Mesenchymal stem cell (in vitro differentiated cells and primary cell): ENCODE measurements around the gene RAD51B.
A peak's percentile ranks its signal among the peaks of the same experiment; 100 is the strongest.

Experiments
- DNase-seq: peaks from one replicate; pipeline ENCODE4 v3.0.0-alpha.2; 2013
- H2AFZ ChIP-seq: one replicate; pipeline ENCODE4 v1.6.1; 2013; ENCODE audit warnings: low read depth, mild to moderate bottlenecking, control low read depth, inconsistent platforms, low read length, moderate library complexity
- H2AK5ac ChIP-seq: 2 replicates; pipeline ENCODE4 v1.6.1; 2013; ENCODE audit warnings: low read length, moderate library complexity, mild to moderate bottlenecking, inconsistent platforms; ENCODE audit not compliant: severe bottlenecking
- H2BK120ac ChIP-seq: one replicate; pipeline ENCODE4 v1.6.1; 2013; ENCODE audit warnings: low read depth, mild to moderate bottlenecking, inconsistent platforms, low read length, moderate library complexity
- H2BK12ac ChIP-seq, 2 experiments: one replicate each; pipeline ENCODE4 v1.6.1; 2013; ENCODE audit warnings: inconsistent platforms in 2 of 2, low read length in 2 of 2, mild to moderate bottlenecking in 2 of 2, moderate library complexity in 2 of 2, control low read depth in 1 of 2
- H2BK15ac ChIP-seq: one replicate; pipeline ENCODE4 v1.6.1; 2013; ENCODE audit warnings: mild to moderate bottlenecking, low read depth, inconsistent platforms; ENCODE audit not compliant: poor library complexity, severe bottlenecking
- H2BK5ac ChIP-seq: 2 replicates; pipeline ENCODE4 v1.6.1; 2013; ENCODE audit warnings: low read depth, mild to moderate bottlenecking, low read length, control low read depth, inconsistent platforms; ENCODE audit not compliant: poor library complexity, severe bottlenecking
- H3K14ac ChIP-seq, 2 experiments: one replicate each; pipeline ENCODE4 v1.6.1; 2013; ENCODE audit warnings: inconsistent platforms in 2 of 2, low read length in 2 of 2, control low read depth in 1 of 2, mild to moderate bottlenecking in 1 of 2, moderate library complexity in 1 of 2
- H3K18ac ChIP-seq, 2 experiments: one replicate each; pipeline ENCODE4 v1.6.1; 2013; ENCODE audit warnings: inconsistent platforms in 2 of 2, low read length in 2 of 2, control low read depth in 1 of 2, low read depth in 1 of 2, mild to moderate bottlenecking in 1 of 2
- H3K23ac ChIP-seq, 2 experiments: one replicate each; pipeline ENCODE4 v1.6.1; 2013; ENCODE audit warnings: inconsistent platforms in 2 of 2, low read length in 2 of 2, mild to moderate bottlenecking in 2 of 2, moderate library complexity in 2 of 2, control low read depth in 1 of 2
- H3K27ac ChIP-seq: 2 replicates; pipeline ENCODE4 v1.5.1; 2013; ENCODE audit warnings: mild to moderate bottlenecking, moderate library complexity, low read length, control low read depth, inconsistent platforms; ENCODE audit not compliant: poor library complexity, severe bottlenecking
- H3K27me3 ChIP-seq, 2 experiments: 2 replicates each; pipeline versions ENCODE4 v1.6.1 to v1.7.0; 2013; ENCODE audit warnings: low read length in 2 of 2, mild to moderate bottlenecking in 2 of 2, moderate library complexity in 2 of 2, control low read depth in 1 of 2, inconsistent platforms in 1 of 2; ENCODE audit not compliant: control insufficient read depth in 1 of 2, insufficient read depth in 1 of 2
- H3K36me3 ChIP-seq, 2 experiments: 2 replicates each; pipeline versions ENCODE4 v1.6.1 to v1.7.0; 2013; ENCODE audit warnings: low read length in 2 of 2, control low read depth in 1 of 2, inconsistent platforms in 1 of 2, low read depth in 1 of 2, mild to moderate bottlenecking in 1 of 2; ENCODE audit not compliant: insufficient read depth in 2 of 2, control insufficient read depth in 1 of 2
- H3K4ac ChIP-seq, 2 experiments: one replicate each; pipeline ENCODE4 v1.6.1; 2013; ENCODE audit warnings: inconsistent platforms in 2 of 2, low read length in 2 of 2, mild to moderate bottlenecking in 2 of 2, moderate library complexity in 2 of 2, control low read depth in 1 of 2, low read depth in 1 of 2
- H3K4me1 ChIP-seq: 2 replicates; pipeline ENCODE4 v1.6.1; 2013; ENCODE audit warnings: low read depth, low read length, control low read depth; ENCODE audit not compliant: control insufficient read depth, insufficient read depth
- H3K4me2 ChIP-seq: 2 replicates; pipeline ENCODE4 v1.6.1; 2013; ENCODE audit warnings: low read length, mild to moderate bottlenecking, inconsistent platforms; ENCODE audit not compliant: poor library complexity, severe bottlenecking
- H3K4me3 ChIP-seq, 2 experiments: 2 replicates each; pipeline versions ENCODE4 v1.5.1 to v1.7.0; 2013; ENCODE audit warnings: low read length in 2 of 2, mild to moderate bottlenecking in 2 of 2, control low read depth in 1 of 2, low read depth in 1 of 2; ENCODE audit not compliant: insufficient read depth in 1 of 2
- H3K79me1 ChIP-seq: replicated peaks from 2 replicates; pipeline ENCODE4 v1.6.1; 2013; ENCODE audit warnings: mild to moderate bottlenecking, control low read depth, low read length, inconsistent platforms; ENCODE audit not compliant: poor library complexity, severe bottlenecking
- H3K9ac ChIP-seq: 2 replicates; pipeline ENCODE4 v1.7.0; 2013; ENCODE audit warnings: mild to moderate bottlenecking, low read length, moderate library complexity
- H3K9me3 ChIP-seq: 2 replicates; pipeline ENCODE4 v1.7.0; 2013; ENCODE audit warnings: mild to moderate bottlenecking, low read length; ENCODE audit not compliant: control insufficient read depth
- H4K8ac ChIP-seq: one replicate; pipeline ENCODE4 v1.6.1; 2013; ENCODE audit warnings: inconsistent platforms, mild to moderate bottlenecking, low read length, moderate library complexity
- H4K91ac ChIP-seq: one replicate; pipeline ENCODE4 v1.6.1; 2013; ENCODE audit warnings: mild to moderate bottlenecking, low read length, inconsistent platforms
- WGBS: methylation state at CpG from one replicate; pipeline ENCODE4 v1.1.7; 2013; ENCODE audit warnings: mixed read lengths; 5-methylcytosine and 5-hydroxymethylcytosine counted together

RAD51B gene

GRCh38 chr14:68140076-68140741 lies 320.6 kb downstream of the RAD51B start:
- Histone ChIP-seq H2BK12ac (peak overlapping the region; percentile 31 to 69), H3K9ac (peak overlapping the region; percentile 94), H3K23ac (no peak overlapping the region), H3K4ac (no peak overlapping the region), H3K4me3 (peak overlapping the region in 1 of 2 experiments; percentile 1), H2BK120ac (peak overlapping the region; percentile 86), H2BK5ac (peak overlapping the region; percentile 94), H3K9me3 (no peaks in the 10 kb centered on the region), H3K4me1 (peaks cover 11% of the 10 kb centered on the region), H3K27ac (peak overlapping the region; percentile 97), H2AFZ (no peak overlapping the region), H3K79me1 (peaks cover 5% of the 10 kb centered on the region), H2BK15ac (no peak overlapping the region), H4K8ac (no peak overlapping the region), H3K18ac (peak overlapping the region; percentile 16 to 66), H3K14ac (no peak overlapping the region), H4K91ac (no peak overlapping the region), H3K36me3 (no peaks in the 10 kb centered on the region), H2AK5ac (peak overlapping the region; percentile 100), H3K27me3 (no peaks in the 10 kb centered on the region), H3K4me2 (no peak overlapping the region)
- 0% methylated on average over 2 of the region's 3 CpGs for WGBS
- peak; percentile 98 for DNase-seq

- no peak overlapping the region for H2AFZ ChIP-seq
- no peak overlapping the region for H2BK15ac ChIP-seq
- whole genome bisulfite sequencing = 86% methylated on average over 2 of the region's 3 CpGs
- H2BK120ac ChIP-seq = peak overlapping the region; percentile 57
- H3K79me1 ChIP-seq = peaks cover 5% of the 10 kb centered on the region
- no peaks in the 10 kb centered on the region for H3K27me3 ChIP-seq
- H3K9ac ChIP-seq = peak overlapping the region; percentile 94
- no peak overlapping the region for H3K23ac ChIP-seq
- H3K9me3 ChIP-seq = no peaks in the 10 kb centered on the region
- H3K36me3 ChIP-seq = no peaks in the 10 kb centered on the region
- no peak for DNase-seq
- H2BK5ac ChIP-seq = no peak overlapping the region
- H4K91ac ChIP-seq = no peak overlapping the region
- H3K18ac ChIP-seq = peak overlapping the region in 1 of 2 experiments; percentile 66
- H3K4me1 ChIP-seq = peaks cover 11% of the 10 kb centered on the region
- no peak overlapping the region for H2AK5ac ChIP-seq
- peak overlapping the region; percentile 97 for H3K27ac ChIP-seq
- no peak overlapping the region for H3K14ac ChIP-seq
- H4K8ac ChIP-seq = no peak overlapping the region
- peak overlapping the region in 1 of 2 experiments; percentile 1 for H3K4me3 ChIP-seq
- H3K4me2 ChIP-seq = no peak overlapping the region
- H2BK12ac ChIP-seq = no peak overlapping the region
- H3K4ac ChIP-seq = no peak overlapping the region
Measured at GRCh38 chr14:68140806-68141205, 321.2 kb downstream of the RAD51B start.

GRCh38 chr14:68141281-68142088 lies 321.9 kb downstream of the RAD51B start:
- WGBS = 94% methylated on average over 3 of the region's 5 CpGs
- no peaks in the 10 kb centered on the region for H3K9me3 ChIP-seq
- H3K79me1 ChIP-seq = peaks cover 5% of the 10 kb centered on the region
- no peak overlapping the region for H2BK15ac ChIP-seq
- H2AK5ac ChIP-seq = peak overlapping the region; percentile 69
- no peak overlapping the region for H2BK12ac ChIP-seq
- H2AFZ ChIP-seq = no peak overlapping the region
- H4K8ac ChIP-seq = no peak overlapping the region
- peak overlapping the region in 1 of 2 experiments; percentile 13 for H3K4ac ChIP-seq
- H3K18ac ChIP-seq = no peak overlapping the region
- H3K27ac ChIP-seq = peak overlapping the region; percentile 97
- H2BK5ac ChIP-seq = peak overlapping the region; percentile 33
- no peak overlapping the region for H3K4me2 ChIP-seq
- no peak overlapping the region for H2BK120ac ChIP-seq
- no peak overlapping the region for H4K91ac ChIP-seq
- no peak overlapping the region for H3K14ac ChIP-seq
- H3K4me3 ChIP-seq = no peak overlapping the region
- no peaks in the 10 kb centered on the region for H3K36me3 ChIP-seq
- peak; percentile 46 for DNase-seq
- H3K27me3 ChIP-seq = no peaks in the 10 kb centered on the region
- H3K23ac ChIP-seq = no peak overlapping the region
- H3K4me1 ChIP-seq = peaks cover 15% of the 10 kb centered on the region
- H3K9ac ChIP-seq = peak overlapping the region; percentile 94

GRCh38 chr14:68143341-68143841 lies 323.8 kb downstream of the RAD51B start:
- H3K9ac ChIP-seq = peak overlapping the region; percentile 44
- no peaks in the 10 kb centered on the region for H3K27me3 ChIP-seq
- H2BK15ac ChIP-seq = peak overlapping the region; percentile 18
- peak overlapping the region; percentile 57 for H2BK5ac ChIP-seq
- H4K91ac ChIP-seq = peak overlapping the region; percentile 2
- H3K14ac ChIP-seq = no peak overlapping the region
- H2BK120ac ChIP-seq = peak overlapping the region; percentile 1
- no peaks in the 10 kb centered on the region for H3K36me3 ChIP-seq
- H3K4me2 ChIP-seq = no peak overlapping the region
- H2BK12ac ChIP-seq = peak overlapping the region; percentile 9 to 82
- peak overlapping the region; percentile 63 for H2AK5ac ChIP-seq
- peak overlapping the region; percentile 92 for H3K27ac ChIP-seq
- H3K4me1 ChIP-seq = peaks cover 12% of the 10 kb centered on the region
- H3K18ac ChIP-seq = peak overlapping the region; percentile 25 to 69
- H3K4ac ChIP-seq = peak overlapping the region in 1 of 2 experiments; percentile 3
- peak overlapping the region; percentile 14 for H4K8ac ChIP-seq
- H3K9me3 ChIP-seq = no peaks in the 10 kb centered on the region
- peak; percentile 47 for DNase-seq
- H3K79me1 ChIP-seq = peaks cover 5% of the 10 kb centered on the region
- H3K4me3 ChIP-seq = no peak overlapping the region
- 84% methylated on average over 3 of the region's 4 CpGs for WGBS
- no peak overlapping the region for H2AFZ ChIP-seq
- no peak overlapping the region for H3K23ac ChIP-seq
